GM10266 (cell line): Measurements from ENCODE around the gene LILRA5.

Source experiments
- DNase-seq: peaks from one replicate; pipeline ENCODE4 v3.0.0; 2012; ENCODE audit errors: extremely low spot score
- TF ChIP-seq, protein P1 (sequence below): IDR thresholded peaks from 2 replicates; pipeline ENCODE4 v1.5.1; 2012; ENCODE audit warnings: mild to moderate bottlenecking, low read depth; ENCODE audit not compliant: control insufficient read depth, insufficient read depth; ENCODE audit errors: missing control alignments

The LILRA5 gene

DNA sequence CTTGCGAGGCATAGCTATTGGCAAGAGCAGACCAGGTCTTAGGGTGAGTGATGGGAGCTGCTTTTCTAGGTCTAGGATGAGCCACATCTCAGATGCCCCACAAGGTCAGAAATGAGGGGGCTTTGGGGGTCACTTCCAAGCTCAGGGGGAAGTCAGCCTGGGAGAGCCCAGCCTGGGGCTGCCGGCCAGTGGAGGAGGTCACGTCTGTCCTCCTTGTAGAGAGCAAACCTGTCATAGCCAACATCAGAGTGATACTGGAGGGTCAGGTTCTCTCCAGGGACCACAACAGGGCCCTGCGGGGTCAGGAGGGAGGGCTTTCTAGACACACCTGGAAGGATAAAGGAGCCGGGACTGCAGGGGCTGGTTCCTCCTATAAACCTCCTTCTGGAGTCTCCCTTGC is 2.4 kb downstream of the LILRA5 start:
- TF ChIP-seq, protein P1, sequence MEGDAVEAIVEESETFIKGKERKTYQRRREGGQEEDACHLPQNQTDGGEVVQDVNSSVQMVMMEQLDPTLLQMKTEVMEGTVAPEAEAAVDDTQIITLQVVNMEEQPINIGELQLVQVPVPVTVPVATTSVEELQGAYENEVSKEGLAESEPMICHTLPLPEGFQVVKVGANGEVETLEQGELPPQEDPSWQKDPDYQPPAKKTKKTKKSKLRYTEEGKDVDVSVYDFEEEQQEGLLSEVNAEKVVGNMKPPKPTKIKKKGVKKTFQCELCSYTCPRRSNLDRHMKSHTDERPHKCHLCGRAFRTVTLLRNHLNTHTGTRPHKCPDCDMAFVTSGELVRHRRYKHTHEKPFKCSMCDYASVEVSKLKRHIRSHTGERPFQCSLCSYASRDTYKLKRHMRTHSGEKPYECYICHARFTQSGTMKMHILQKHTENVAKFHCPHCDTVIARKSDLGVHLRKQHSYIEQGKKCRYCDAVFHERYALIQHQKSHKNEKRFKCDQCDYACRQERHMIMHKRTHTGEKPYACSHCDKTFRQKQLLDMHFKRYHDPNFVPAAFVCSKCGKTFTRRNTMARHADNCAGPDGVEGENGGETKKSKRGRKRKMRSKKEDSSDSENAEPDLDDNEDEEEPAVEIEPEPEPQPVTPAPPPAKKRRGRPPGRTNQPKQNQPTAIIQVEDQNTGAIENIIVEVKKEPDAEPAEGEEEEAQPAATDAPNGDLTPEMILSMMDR: no peak
- DNase-seq: no peak

GRCh38 chr19:54309811-54310210 is 3.2 kb downstream of the LILRA5 start:
- TF ChIP-seq, protein P1: no peak
- no peak for DNase-seq

DNA sequence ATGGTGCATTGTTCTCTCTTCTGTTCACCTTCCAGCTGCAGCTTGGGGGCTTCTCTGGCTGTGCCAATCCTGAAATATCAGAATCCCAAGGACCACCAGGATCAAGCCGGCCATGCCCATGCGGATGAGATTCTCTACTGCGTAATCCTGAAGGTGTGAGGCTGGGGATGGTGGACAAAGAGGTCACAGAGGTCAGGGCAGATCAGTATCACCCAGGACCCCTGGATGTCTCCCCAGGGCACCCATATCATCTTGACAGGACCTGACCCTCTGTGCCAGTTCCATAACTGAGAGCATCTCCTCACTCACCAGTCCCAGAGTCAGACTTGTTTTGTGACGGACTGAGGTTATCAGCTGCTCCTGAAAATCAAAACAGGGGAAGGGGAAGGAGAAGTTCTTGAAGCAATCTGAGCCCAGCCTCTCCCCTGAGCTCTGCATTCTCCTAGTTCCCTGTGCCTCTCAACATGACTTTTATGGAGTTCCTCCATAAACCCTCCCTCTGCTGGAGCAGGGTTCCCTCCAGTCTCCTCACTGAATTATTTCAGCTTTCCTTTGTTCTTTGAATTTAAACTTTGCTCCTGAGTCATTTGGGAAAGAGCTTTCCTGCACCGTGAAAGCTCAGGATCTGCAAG is 5.5 kb downstream of the LILRA5 start:
- DNase-seq: no peak
- TF ChIP-seq, protein P1: no peak

DNA sequence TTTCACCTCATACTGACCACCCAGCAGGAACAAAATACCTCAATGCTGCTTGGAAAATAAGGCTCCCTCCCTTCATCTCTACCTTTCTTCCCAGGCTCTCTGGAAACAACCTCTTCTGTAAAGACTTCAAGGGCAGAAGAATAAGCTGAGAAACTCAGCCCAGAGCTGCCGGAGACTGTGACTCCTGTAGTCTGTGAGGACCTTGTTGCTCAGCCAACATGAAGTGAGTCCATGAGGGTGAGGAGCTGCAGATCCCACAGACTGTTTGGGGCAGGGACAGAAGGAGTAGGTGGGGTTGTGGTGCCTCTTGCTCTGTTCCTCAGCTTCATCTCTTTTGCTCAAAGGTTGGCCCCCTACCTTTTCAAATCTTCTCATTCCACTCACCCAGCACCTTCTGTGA is 7.8 kb downstream of the LILRA5 start:
- DNase-seq: no peak
- TF ChIP-seq, protein P1: no peak

DNA sequence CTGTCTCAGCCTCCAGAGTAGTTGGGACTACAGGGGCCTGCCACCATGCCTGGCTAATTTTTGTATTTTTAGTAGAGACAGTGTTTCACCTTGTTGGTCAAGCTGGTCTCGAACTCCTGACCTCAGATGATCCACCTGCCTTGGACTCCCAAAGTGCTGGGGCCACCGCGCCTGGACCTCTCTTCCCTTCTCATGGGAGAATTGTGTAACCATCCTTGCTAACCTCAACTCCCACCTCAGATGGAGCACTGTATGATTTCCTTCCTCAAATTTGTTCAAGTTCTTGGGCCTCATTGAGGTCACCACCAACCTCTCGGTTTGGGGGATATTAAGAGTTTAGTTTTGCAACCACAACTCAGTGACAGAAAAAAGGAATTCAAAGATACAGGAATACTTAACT is 10.7 kb downstream of the LILRA5 start:
- TF ChIP-seq, protein P1: no peak
- DNase-seq: no peak

- TF ChIP-seq, protein P1: no peak
- DNase-seq: no peak
Measured at GRCh38 chr19:54299515-54299914, 13.5 kb downstream of the LILRA5 start.

GRCh38 chr19:54299126-54299498 is 13.9 kb downstream of the LILRA5 start:
- TF ChIP-seq, protein P1: no peak
- DNase-seq: no peak
